K562 (cell line): ENCODE measurements around the gene GEMIN7. TPM values are rescaled to one million over a fixed set of nuclear protein-coding genes. Genes with fewer than 3 reads are reported as not detected.

Experiments
- MYC ChIP-seq, 2 experiments: fragments of 250-450 bp in 1 of 2; sonication (Bioruptor Pico) in 1 of 2; IDR thresholded peaks; 2 replicates each; pipeline versions ENCODE4 v1.5.1 to v1.6.1; 2012 to 2021; ENCODE audit warnings: low read depth in 2 of 2, borderline replicate concordance in 1 of 2, improper control_type of control experiment in 1 of 2, low read length in 1 of 2, mild to moderate bottlenecking in 1 of 2, moderate library complexity in 1 of 2
- PHF8 ChIP-seq: fragments of 200-600 bp; sonication (generic); IDR thresholded peaks from 2 replicates; pipeline ENCODE4 v1.6.1; 2012; ENCODE audit warnings: mixed run types, mild to moderate bottlenecking, inconsistent platforms, low read length, moderate library complexity, borderline replicate concordance
- POU5F1 ChIP-seq: fragments of 150-350 bp; IDR thresholded peaks from 2 replicates; pipeline ENCODE4 v1.6.1; 2014; ENCODE audit warnings: borderline replicate concordance, low read length, low read depth, mild to moderate bottlenecking; ENCODE audit not compliant: partially characterized antibody
- PRMT5 ChIP-seq: sonication (generic); formaldehyde crosslinking; IDR thresholded peaks from 2 replicates; pipeline ENCODE4 v1.5.0; 2020; ENCODE audit warnings: missing genetic modification reagents
- RBM22 ChIP-seq: fragments of 200-400 bp; formaldehyde crosslinking; IDR thresholded peaks from 2 replicates; pipeline ENCODE4 v1.6.1; 2018; ENCODE audit warnings: low read length, low read depth; ENCODE audit not compliant: poor library complexity, severe bottlenecking
- REST ChIP-seq, 2 experiments: fragments of 450-650 bp; formaldehyde crosslinking in 1 of 2; IDR thresholded peaks; 2 replicates each; pipeline versions ENCODE4 v1.4.0 to v1.6.1; 2014 to 2020; ENCODE audit warnings: mild to moderate bottlenecking in 2 of 2, borderline replicate concordance in 1 of 2, low read depth in 1 of 2
- SPI1 ChIP-seq: IDR thresholded peaks from 2 replicates; pipeline ENCODE4 v1.6.1; 2011; ENCODE audit warnings: low read depth, low read length, control low read depth, borderline replicate concordance
- STAG1 ChIP-seq: sonication (generic); formaldehyde crosslinking; IDR thresholded peaks from 2 replicates; pipeline ENCODE4 v1.5.0; 2020; ENCODE audit warnings: missing genetic modification reagents, borderline replicate concordance
- TAF1 ChIP-seq: IDR thresholded peaks from 2 replicates; pipeline ENCODE4 v1.6.1; 2011; ENCODE audit warnings: mild to moderate bottlenecking, low read length, moderate library complexity; ENCODE audit not compliant: insufficient read depth, control insufficient read depth, severe bottlenecking; ENCODE audit errors: extremely low read depth
- ZNF644 ChIP-seq: fragments of 200-800 bp; sonication (Bioruptor generic); IDR thresholded peaks from 2 replicates; pipeline ENCODE4 v1.6.1; 2016; ENCODE audit warnings: low read depth, missing genetic modification characterization, missing compliant biosample characterization
- polyA plus RNA-seq, 8 experiments: library from polyadenylated mRNA; depleted of rRNA in 4 of 8; stranded (reverse) in 5 of 8; unstranded in 3 of 8; fragments of >200 nt; fragmentation: Nextera tagmentation in 2 of 8; fragmentation: Illumina TruSeq in 1 of 8; extraction: Ambion mirVana in 2 of 8; extraction: Trizol in 1 of 8; gene quantifications; 2 replicates each; pipeline versions ENCODE4 v1.2.1 to v1.2.3, GENCODE V29; 2011 to 2014; ENCODE audit warnings: inconsistent platforms in 1 of 8, missing spikeins in 1 of 8
- total RNA-seq, 7 experiments: library from RNA; depleted of rRNA in 6 of 7; stranded (reverse); fragments of >200 nt in 6 of 7; fragmentation: Illumina TruSeq in 2 of 7; extraction: Trizol in 2 of 7; gene quantifications; 2 replicates each; pipeline versions ENCODE4 v1.2.1 to v1.2.3, GENCODE V29; 2011 to 2021; ENCODE audit warnings: low replicate concordance in 1 of 7
- TF ChIP-seq, protein P1 (sequence below): sonication (generic); formaldehyde crosslinking; IDR thresholded peaks from 2 replicates; pipeline ENCODE4 v1.8.0; 2023; ENCODE audit warnings: missing genetic modification reagents, mild to moderate bottlenecking, borderline replicate concordance

GEMIN7 gene
- total and polyA plus RNA-seq, 9 of the 15 experiments (the other 6 are each of a cell fraction or from before 2014, with no cell fraction given): 23.1 to 124 (median 54.9) TPM

DNA sequence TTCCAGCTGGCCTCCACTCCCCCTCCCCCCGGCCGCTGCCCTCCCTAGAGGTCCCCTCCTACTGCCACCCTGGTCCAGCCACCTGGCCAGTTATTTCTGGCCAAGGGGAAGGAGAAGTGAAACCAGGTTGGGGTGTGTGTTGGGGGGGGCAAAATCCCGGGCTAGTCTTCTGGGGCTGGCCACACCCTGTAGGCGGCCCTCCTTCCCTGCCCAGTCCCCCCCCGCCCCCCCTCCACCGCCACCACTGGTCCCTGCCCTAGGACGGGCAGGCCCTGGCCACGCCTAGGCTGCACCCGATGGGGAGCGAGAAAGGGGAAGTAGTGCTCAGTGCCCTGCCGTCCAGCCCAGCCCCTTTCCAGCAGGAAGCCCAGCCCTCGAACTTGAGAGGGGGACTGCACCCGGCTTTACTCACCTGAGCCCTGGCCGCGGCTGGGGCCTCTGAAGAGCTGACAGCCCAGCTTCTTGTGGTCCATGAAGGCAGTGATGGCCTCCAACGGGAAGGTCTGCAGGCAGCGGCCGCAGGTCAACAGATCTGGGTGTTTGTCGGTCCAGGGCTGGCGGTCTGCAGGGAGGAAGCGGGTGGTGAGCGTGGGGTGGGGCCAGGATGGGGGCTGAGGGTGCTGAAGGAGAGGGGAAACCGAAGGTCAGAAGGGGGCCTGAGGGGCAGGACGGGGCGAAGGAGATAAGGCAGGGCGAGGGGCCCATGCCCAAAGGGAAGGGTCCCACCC is 3.6 kb upstream of the GEMIN7 start (continued):
- TF ChIP-seq, protein P1, sequence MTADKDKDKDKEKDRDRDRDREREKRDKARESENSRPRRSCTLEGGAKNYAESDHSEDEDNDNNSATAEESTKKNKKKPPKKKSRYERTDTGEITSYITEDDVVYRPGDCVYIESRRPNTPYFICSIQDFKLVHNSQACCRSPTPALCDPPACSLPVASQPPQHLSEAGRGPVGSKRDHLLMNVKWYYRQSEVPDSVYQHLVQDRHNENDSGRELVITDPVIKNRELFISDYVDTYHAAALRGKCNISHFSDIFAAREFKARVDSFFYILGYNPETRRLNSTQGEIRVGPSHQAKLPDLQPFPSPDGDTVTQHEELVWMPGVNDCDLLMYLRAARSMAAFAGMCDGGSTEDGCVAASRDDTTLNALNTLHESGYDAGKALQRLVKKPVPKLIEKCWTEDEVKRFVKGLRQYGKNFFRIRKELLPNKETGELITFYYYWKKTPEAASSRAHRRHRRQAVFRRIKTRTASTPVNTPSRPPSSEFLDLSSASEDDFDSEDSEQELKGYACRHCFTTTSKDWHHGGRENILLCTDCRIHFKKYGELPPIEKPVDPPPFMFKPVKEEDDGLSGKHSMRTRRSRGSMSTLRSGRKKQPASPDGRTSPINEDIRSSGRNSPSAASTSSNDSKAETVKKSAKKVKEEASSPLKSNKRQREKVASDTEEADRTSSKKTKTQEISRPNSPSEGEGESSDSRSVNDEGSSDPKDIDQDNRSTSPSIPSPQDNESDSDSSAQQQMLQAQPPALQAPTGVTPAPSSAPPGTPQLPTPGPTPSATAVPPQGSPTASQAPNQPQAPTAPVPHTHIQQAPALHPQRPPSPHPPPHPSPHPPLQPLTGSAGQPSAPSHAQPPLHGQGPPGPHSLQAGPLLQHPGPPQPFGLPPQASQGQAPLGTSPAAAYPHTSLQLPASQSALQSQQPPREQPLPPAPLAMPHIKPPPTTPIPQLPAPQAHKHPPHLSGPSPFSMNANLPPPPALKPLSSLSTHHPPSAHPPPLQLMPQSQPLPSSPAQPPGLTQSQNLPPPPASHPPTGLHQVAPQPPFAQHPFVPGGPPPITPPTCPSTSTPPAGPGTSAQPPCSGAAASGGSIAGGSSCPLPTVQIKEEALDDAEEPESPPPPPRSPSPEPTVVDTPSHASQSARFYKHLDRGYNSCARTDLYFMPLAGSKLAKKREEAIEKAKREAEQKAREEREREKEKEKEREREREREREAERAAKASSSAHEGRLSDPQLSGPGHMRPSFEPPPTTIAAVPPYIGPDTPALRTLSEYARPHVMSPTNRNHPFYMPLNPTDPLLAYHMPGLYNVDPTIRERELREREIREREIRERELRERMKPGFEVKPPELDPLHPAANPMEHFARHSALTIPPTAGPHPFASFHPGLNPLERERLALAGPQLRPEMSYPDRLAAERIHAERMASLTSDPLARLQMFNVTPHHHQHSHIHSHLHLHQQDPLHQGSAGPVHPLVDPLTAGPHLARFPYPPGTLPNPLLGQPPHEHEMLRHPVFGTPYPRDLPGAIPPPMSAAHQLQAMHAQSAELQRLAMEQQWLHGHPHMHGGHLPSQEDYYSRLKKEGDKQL (CRISPR knock-in tag): 0 out of 2 replicates have a peak, but pooled peaks have one; percentile 78
- no peak for TF ChIP-seq POU5F1
- TF ChIP-seq PRMT5: no peak
- TF ChIP-seq RBM22: peak; percentile 1
- peak; percentile 44; the same call in 1 of the 2 replicates for TF ChIP-seq REST (IDR thresholded peaks at IDR 0.05; ENCODE audit: borderline replicate concordance)
- TF ChIP-seq REST (CRISPR knock-in tag; IDR thresholded peaks at IDR 0.05; ENCODE audit: low read depth): no peak
- peak; percentile 53; the same call in 1 of the 2 replicates for TF ChIP-seq SPI1
- no peak; the same call in 1 of the 2 replicates for TF ChIP-seq MYC (IDR thresholded peaks at IDR 0.05; ENCODE audit: low read depth, low read length)
- TF ChIP-seq MYC (CRISPR knock-in tag; IDR thresholded peaks at IDR 0.05; ENCODE audit: borderline replicate concordance, low read depth): 0 out of 2 replicates have a peak, but pooled peaks have one; percentile 32
- TF ChIP-seq TAF1: peak; percentile 20
- 0 out of 2 replicates have a peak, but pooled peaks have one; percentile 12 for TF ChIP-seq STAG1 (CRISPR knock-in tag)
- TF ChIP-seq ZNF644 (tag): no peak
- peak; percentile 22; the same call in 1 of the 2 replicates for TF ChIP-seq PHF8
